ENCODE results near the gene CAPS. TPM values are rescaled to one million over a fixed set of nuclear protein-coding genes. Genes with fewer than 3 reads are reported as not detected.
A peak's percentile ranks its signal among the peaks of the same experiment; 100 is the strongest.
"Not testable (repeated sequence)": the region's sequence is repeated elsewhere in the genome, so short reads cannot be mapped to it uniquely, and the experiment has no call there.

Gene CAPS
- total RNA-seq, 1 donor from 2014 or later = 2.2 TPM

- peaks cover 23% of the 10 kb centered on the region for H3K4me1 ChIP-seq
- Mint-ChIP-seq H3K4me1 (peaks cover 41% of the 10 kb centered on the region), H3K36me3 (no peaks in the 10 kb centered on the region), H3K9me3 (no peaks in the 10 kb centered on the region), H3K27me3 (ENCODE audit: insufficient read depth, low read depth) (peaks cover 14% of the 10 kb centered on the region), H3K4me3 (no peak overlapping the region), H3K27ac (no peak overlapping the region)
- peaks cover 16% of the 10 kb centered on the region for H3F3A ChIP-seq (ENCODE audit: low read depth)
- H3K4me2 ChIP-seq = no peak overlapping the region
- no peaks in the 10 kb centered on the region for H3K27me3 ChIP-seq
- H4K20me1 ChIP-seq (ENCODE audit: low read depth) = no peaks in the 10 kb centered on the region
- H3K27ac ChIP-seq = no peak overlapping the region
- H3K9me3 ChIP-seq (ENCODE audit: low read depth) = no peaks in the 10 kb centered on the region
- no peak overlapping the region for H3K4me3 ChIP-seq
- no peak for DNase-seq (ENCODE audit: low spot score)
- no peaks in the 10 kb centered on the region for H3K79me2 ChIP-seq (ENCODE audit: low read depth)
- H3K9ac ChIP-seq = no peak overlapping the region
- H3K36me3 ChIP-seq = no peaks in the 10 kb centered on the region
- no peak for TF ChIP-seq EZH2phosphoT487 (IDR thresholded peaks at IDR 0.05)
- no peak for TF ChIP-seq EZH2 (IDR thresholded peaks at IDR 0.05)
- no peak for TF ChIP-seq CTCF (IDR thresholded peaks at IDR 0.05)
- no peak overlapping the region for H2AFZ ChIP-seq (replicated peaks)
Observed at GRCh38 chr19:5880604-5881078, 33.4 kb upstream of the CAPS start.

GRCh38 chr19:5881543-5882299 is 32.3 kb upstream of the CAPS start:
- H3K27me3 Mint-ChIP-seq (ENCODE audit: insufficient read depth, low read depth) = peaks cover 14% of the 10 kb centered on the region
- Histone ChIP-seq H3K9me3 (ENCODE audit: low read depth) (no peaks in the 10 kb centered on the region), H4K20me1 (ENCODE audit: low read depth) (no peaks in the 10 kb centered on the region), H3K4me1 (peaks cover 17% of the 10 kb centered on the region), H3F3A (ENCODE audit: low read depth) (peaks cover 16% of the 10 kb centered on the region), H3K4me2 (no peak overlapping the region), H2AFZ (replicated peaks) (no peak overlapping the region), H3K27me3 (no peaks in the 10 kb centered on the region), H3K4me3 (no peak overlapping the region), H3K27ac (no peak overlapping the region), H3K9ac (no peak overlapping the region), H3K79me2 (ENCODE audit: low read depth) (no peaks in the 10 kb centered on the region), H3K36me3 (no peaks in the 10 kb centered on the region)
- H3K36me3 Mint-ChIP-seq = no peaks in the 10 kb centered on the region
- DNase-seq (ENCODE audit: low spot score) = no peak
- H3K4me3 Mint-ChIP-seq = no peak overlapping the region
- no peak overlapping the region for H3K27ac Mint-ChIP-seq
- H3K9me3 Mint-ChIP-seq = no peaks in the 10 kb centered on the region
- TF ChIP-seq EZH2 (IDR thresholded peaks at IDR 0.05) (no peak), EZH2phosphoT487 (IDR thresholded peaks at IDR 0.05) (no peak), CTCF (IDR thresholded peaks at IDR 0.05) (no peak)
- H3K4me1 Mint-ChIP-seq = peaks cover 41% of the 10 kb centered on the region

GRCh38 chr19:5882421-5882968 is 31.6 kb upstream of the CAPS start:
- no peak overlapping the region for H3K27ac Mint-ChIP-seq
- no peaks in the 10 kb centered on the region for H3K9me3 Mint-ChIP-seq
- peaks cover 15% of the 10 kb centered on the region for H3K4me1 ChIP-seq
- no peak overlapping the region for H3K27ac ChIP-seq
- H2AFZ ChIP-seq (replicated peaks) = no peak overlapping the region
- no peaks in the 10 kb centered on the region for H4K20me1 ChIP-seq (ENCODE audit: low read depth)
- no peaks in the 10 kb centered on the region for H3K9me3 ChIP-seq (ENCODE audit: low read depth)
- no peaks in the 10 kb centered on the region for H3K79me2 ChIP-seq (ENCODE audit: low read depth)
- TF ChIP-seq EZH2 (IDR thresholded peaks at IDR 0.05) = no peak
- TF ChIP-seq CTCF (IDR thresholded peaks at IDR 0.05) = no peak
- DNase-seq (ENCODE audit: low spot score) = no peak
- H3K4me1 Mint-ChIP-seq = peaks cover 37% of the 10 kb centered on the region
- no peak overlapping the region for H3K4me2 ChIP-seq
- no peaks in the 10 kb centered on the region for H3K27me3 ChIP-seq
- peaks cover 14% of the 10 kb centered on the region for H3K27me3 Mint-ChIP-seq (ENCODE audit: insufficient read depth, low read depth)
- H3K4me3 ChIP-seq = no peak overlapping the region
- H3K9ac ChIP-seq = no peak overlapping the region
- no peak overlapping the region for H3K4me3 Mint-ChIP-seq
- no peaks in the 10 kb centered on the region for H3K36me3 Mint-ChIP-seq
- peaks cover 13% of the 10 kb centered on the region for H3F3A ChIP-seq (ENCODE audit: low read depth)
- H3K36me3 ChIP-seq = no peaks in the 10 kb centered on the region

GRCh38 chr19:5883157-5883873 is 30.7 kb upstream of the CAPS start:
- H3K27ac Mint-ChIP-seq = peak overlapping the region; percentile 51

GRCh38 chr19:5884065-5884811 is 29.8 kb upstream of the CAPS start:
- H3K4me3 Mint-ChIP-seq = not testable (repeated sequence)

More at GRCh38 chr19:5883157-5883873, 30.7 kb upstream of the CAPS start:
- not testable (repeated sequence) for H3F3A ChIP-seq (ENCODE audit: low read depth); H3K4me2 ChIP-seq; H4K20me1 ChIP-seq (ENCODE audit: low read depth); H3K9me3 Mint-ChIP-seq; H3K27me3 ChIP-seq; H3K9ac ChIP-seq; H3K4me3 Mint-ChIP-seq; H3K9me3 ChIP-seq (ENCODE audit: low read depth); H2AFZ ChIP-seq (replicated peaks); H3K27ac ChIP-seq; DNase-seq (ENCODE audit: low spot score); H3K36me3 Mint-ChIP-seq; H3K4me1 ChIP-seq; H3K4me3 ChIP-seq; H3K79me2 ChIP-seq (ENCODE audit: low read depth); H3K36me3 ChIP-seq
- peaks cover 17% of the 10 kb centered on the region for H3K27me3 Mint-ChIP-seq (ENCODE audit: insufficient read depth, low read depth)
- peaks cover 29% of the 10 kb centered on the region for H3K4me1 Mint-ChIP-seq

More at GRCh38 chr19:5884065-5884811, 29.8 kb upstream of the CAPS start:
- H3K9me3 Mint-ChIP-seq; H3K36me3 ChIP-seq; H3K9ac ChIP-seq; H3K79me2 ChIP-seq (ENCODE audit: low read depth); H3K27me3 ChIP-seq; H3F3A ChIP-seq (ENCODE audit: low read depth); H2AFZ ChIP-seq (replicated peaks); H3K4me1 ChIP-seq; DNase-seq (ENCODE audit: low spot score); H3K36me3 Mint-ChIP-seq; H3K27ac Mint-ChIP-seq; H3K4me2 ChIP-seq; H4K20me1 ChIP-seq (ENCODE audit: low read depth); H3K4me3 ChIP-seq; H3K27ac ChIP-seq; H3K9me3 ChIP-seq (ENCODE audit: low read depth): not testable (repeated sequence)
- peaks cover 14% of the 10 kb centered on the region for H3K27me3 Mint-ChIP-seq (ENCODE audit: insufficient read depth, low read depth)
- H3K4me1 Mint-ChIP-seq = peaks cover 21% of the 10 kb centered on the region

All from neural progenitor cell (in vitro differentiated cells).